CD1c-positive myeloid dendritic cell (primary cell): ENCODE measurements around the gene RASL11B.
A peak's percentile ranks its signal among the peaks of the same experiment; 100 is the strongest.

Source experiments
- DNase-seq: peaks from one replicate; pipeline ENCODE4 v3.0.0-alpha.2; 2016; ENCODE audit errors: extremely low spot score

RASL11B gene

GRCh38 chr4:52843351-52843750 is 18.8 kb upstream of the RASL11B start:
- no peak for DNase-seq

GRCh38 chr4:52843958-52844357 is 18.2 kb upstream of the RASL11B start:
- DNase-seq = peak; percentile 68

- no peak for DNase-seq
These were observed 17.5 kb upstream of the RASL11B start for GRCh38 chr4:52844596-52844995.

- no peak for DNase-seq
These were observed 15.6 kb upstream of the RASL11B start for GRCh38 chr4:52846502-52846901.

- DNase-seq = no peak
These were observed 13.9 kb upstream of the RASL11B start for GRCh38 chr4:52848254-52848653.

- DNase-seq = no peak
These were observed 11.6 kb upstream of the RASL11B start for GRCh38 chr4:52850406-52851124.

- DNase-seq = no peak
These were observed 10.1 kb upstream of the RASL11B start for GRCh38 chr4:52852041-52852440.

- DNase-seq = no peak
These were observed 9.4 kb upstream of the RASL11B start for GRCh38 chr4:52852711-52853110.

- no peak for DNase-seq
These were observed 8.8 kb upstream of the RASL11B start for GRCh38 chr4:52853351-52853750.

- no peak for DNase-seq
These were observed 5.3 kb upstream of the RASL11B start for GRCh38 chr4:52856801-52857200.

GRCh38 chr4:52860361-52860760 is 1.8 kb upstream of the RASL11B start:
- DNase-seq = no peak

- no peak for DNase-seq
These were observed 820 bp upstream of the RASL11B start for GRCh38 chr4:52861171-52861823.

- no peak for DNase-seq
These were observed 583 bp downstream of the RASL11B start for GRCh38 chr4:52862639-52863161.

- no peak for DNase-seq
These were observed 1.2 kb downstream of the RASL11B start for GRCh38 chr4:52863324-52863723.

- no peak for DNase-seq
These were observed 2.7 kb downstream of the RASL11B start for GRCh38 chr4:52864793-52865192.

- DNase-seq = no peak
These were observed 3.2 kb downstream of the RASL11B start for GRCh38 chr4:52865300-52865699.

- no peak for DNase-seq
These were observed 4.6 kb downstream of the RASL11B start for GRCh38 chr4:52866734-52867133.

- DNase-seq = no peak
These were observed 5.0 kb downstream of the RASL11B start for GRCh38 chr4:52867163-52867562.

- no peak for DNase-seq
These were observed 6.0 kb downstream of the RASL11B start for GRCh38 chr4:52868133-52868532.

- DNase-seq = no peak
These were observed 7.1 kb downstream of the RASL11B start for GRCh38 chr4:52869196-52869595.

- no peak for DNase-seq
These were observed 7.5 kb downstream of the RASL11B start for GRCh38 chr4:52869656-52870055.

GRCh38 chr4:52870225-52870624 is 8.1 kb downstream of the RASL11B start:
- DNase-seq = no peak

GRCh38 chr4:52873191-52873590 is 11.1 kb downstream of the RASL11B start:
- no peak for DNase-seq
